Uterus (tissue), 2 donors: Measurements from ENCODE around the gene ZNF331.

ENCODE experiments used
- CTCF ChIP-seq, 4 experiments: fragments of 200-600 bp in 2 of 4; fragments of 450-650 bp in 2 of 4; sonication (generic) in 2 of 4; IDR thresholded peaks; one replicate each; pipeline ENCODE4 v1.5.1; 2016 to 2019; ENCODE audit warnings: antibody characterized with exemption in 4 of 4, mild to moderate bottlenecking in 2 of 4, moderate library complexity in 1 of 4
- POLR2A ChIP-seq, 2 donors: fragments of 450-650 bp; IDR thresholded peaks; one replicate each; pipeline ENCODE4 v1.6.1; 2016; ENCODE audit warnings: antibody characterized with exemption in 2 of 2, mild to moderate bottlenecking in 1 of 2, moderate library complexity in 1 of 2

- no peak for TF ChIP-seq CTCF (IDR thresholded peaks at IDR 0.05)
- TF ChIP-seq POLR2A (IDR thresholded peaks at IDR 0.05) = no peak
These were observed 7.5 kb downstream of the ZNF331 start for GRCh38 chr19:53545271-53546065.
